DND-41 (cell line): ENCODE results near the gene MTERF4.

ENCODE experiments used
- ATAC-seq: fragments of 200-7000 bp; cut with Tn5 transposase; 3 replicates; pipeline ENCODE4 v1.9.1; 2021; ENCODE audit warnings: low read depth; ENCODE audit not compliant: insufficient read depth
- DNase-seq: peaks from one replicate; pipeline ENCODE4 v3.0.0-alpha.2; 2020
- H2AFZ ChIP-seq: 2 replicates; pipeline ENCODE4 v1.6.0; 2012; ENCODE audit warnings: low read depth, low read length
- H3K27ac ChIP-seq: 2 replicates; pipeline ENCODE4 v1.5.1; 2012; ENCODE audit warnings: low read length, inconsistent platforms
- H3K27me3 ChIP-seq: fragments of 200-600 bp; sonication (generic); 2 replicates; pipeline ENCODE4 v1.6.0; 2012; ENCODE audit warnings: low read length, mild to moderate bottlenecking, inconsistent platforms; ENCODE audit not compliant: insufficient read depth, poor library complexity
- H3K36me3 ChIP-seq: 2 replicates; pipeline ENCODE4 v1.5.1; 2012; ENCODE audit warnings: low read length, inconsistent platforms; ENCODE audit not compliant: insufficient read depth
- H3K4me1 ChIP-seq: 2 replicates; pipeline ENCODE4 v1.5.1; 2012; ENCODE audit warnings: mild to moderate bottlenecking, low read length; ENCODE audit not compliant: insufficient read depth
- H3K4me2 ChIP-seq: 2 replicates; pipeline ENCODE4 v1.6.0; 2012; ENCODE audit warnings: mild to moderate bottlenecking, moderate library complexity, low read length, inconsistent platforms; ENCODE audit not compliant: insufficient read depth
- H3K4me3 ChIP-seq, 2 experiments: fragments of 200-600 bp in 1 of 2; shearing (Covaris generic) in 1 of 2; 2 replicates each; pipeline ENCODE4 v1.5.1; 2012 to 2016; ENCODE audit warnings: inconsistent platforms in 2 of 2, low read length in 2 of 2, mild to moderate bottlenecking in 2 of 2, low read depth in 1 of 2, moderate library complexity in 1 of 2
- H3K79me2 ChIP-seq: 2 replicates; pipeline ENCODE4 v1.6.0; 2012; ENCODE audit warnings: low read length, inconsistent platforms; ENCODE audit not compliant: insufficient read depth
- H3K9ac ChIP-seq: 2 replicates; pipeline ENCODE4 v1.6.0; 2012; ENCODE audit warnings: low read depth, mild to moderate bottlenecking, inconsistent platforms, low read length, moderate library complexity
- H3K9me3 ChIP-seq: 2 replicates; pipeline ENCODE4 v1.5.1; 2012; ENCODE audit warnings: low read length, moderate library complexity, mild to moderate bottlenecking, inconsistent platforms; ENCODE audit not compliant: insufficient read depth, severe bottlenecking
- H4K20me1 ChIP-seq: 2 replicates; pipeline ENCODE4 v1.6.0; 2012; ENCODE audit warnings: low read length; ENCODE audit not compliant: insufficient read depth
- EZH2 ChIP-seq: IDR thresholded peaks from 3 replicates; pipeline ENCODE4 v1.6.1; 2012; ENCODE audit warnings: borderline replicate concordance, low read depth, mild to moderate bottlenecking, moderate library complexity, low read length, inconsistent platforms; ENCODE audit not compliant: severe bottlenecking
- TF ChIP-seq, protein P1 (sequence below): IDR thresholded peaks from 2 replicates; pipeline ENCODE4 v1.5.1; 2012; ENCODE audit warnings: borderline replicate concordance, low read length, moderate library complexity, mild to moderate bottlenecking; ENCODE audit not compliant: poor library complexity, severe bottlenecking; ENCODE audit errors: extremely low read depth

The MTERF4 gene

GRCh38 chr2:241065355-241065803, 36.7 kb downstream of the MTERF4 start:
- no peak overlapping the region for H3K4me2 ChIP-seq
- DNase-seq, result no peak
- H3K9me3 ChIP-seq, result no peaks in the 10 kb centered on the region
- H3K4me3 ChIP-seq, result no peak overlapping the region
- no peaks in the 10 kb centered on the region for H3K4me1 ChIP-seq
- ATAC-seq, result no peak
- no peaks in the 10 kb centered on the region for H3K27me3 ChIP-seq
- H3K27ac ChIP-seq, result no peak overlapping the region
- H3K79me2 ChIP-seq, result no peaks in the 10 kb centered on the region
- no peaks in the 10 kb centered on the region; the same call in none of the 2 replicates for H4K20me1 ChIP-seq
- no peaks in the 10 kb centered on the region for H3K36me3 ChIP-seq
- H2AFZ ChIP-seq, result no peak overlapping the region
- TF ChIP-seq, protein P1, sequence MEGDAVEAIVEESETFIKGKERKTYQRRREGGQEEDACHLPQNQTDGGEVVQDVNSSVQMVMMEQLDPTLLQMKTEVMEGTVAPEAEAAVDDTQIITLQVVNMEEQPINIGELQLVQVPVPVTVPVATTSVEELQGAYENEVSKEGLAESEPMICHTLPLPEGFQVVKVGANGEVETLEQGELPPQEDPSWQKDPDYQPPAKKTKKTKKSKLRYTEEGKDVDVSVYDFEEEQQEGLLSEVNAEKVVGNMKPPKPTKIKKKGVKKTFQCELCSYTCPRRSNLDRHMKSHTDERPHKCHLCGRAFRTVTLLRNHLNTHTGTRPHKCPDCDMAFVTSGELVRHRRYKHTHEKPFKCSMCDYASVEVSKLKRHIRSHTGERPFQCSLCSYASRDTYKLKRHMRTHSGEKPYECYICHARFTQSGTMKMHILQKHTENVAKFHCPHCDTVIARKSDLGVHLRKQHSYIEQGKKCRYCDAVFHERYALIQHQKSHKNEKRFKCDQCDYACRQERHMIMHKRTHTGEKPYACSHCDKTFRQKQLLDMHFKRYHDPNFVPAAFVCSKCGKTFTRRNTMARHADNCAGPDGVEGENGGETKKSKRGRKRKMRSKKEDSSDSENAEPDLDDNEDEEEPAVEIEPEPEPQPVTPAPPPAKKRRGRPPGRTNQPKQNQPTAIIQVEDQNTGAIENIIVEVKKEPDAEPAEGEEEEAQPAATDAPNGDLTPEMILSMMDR, result no peak
- TF ChIP-seq EZH2, result no peak
- H3K9ac ChIP-seq, result no peak overlapping the region

DNA sequence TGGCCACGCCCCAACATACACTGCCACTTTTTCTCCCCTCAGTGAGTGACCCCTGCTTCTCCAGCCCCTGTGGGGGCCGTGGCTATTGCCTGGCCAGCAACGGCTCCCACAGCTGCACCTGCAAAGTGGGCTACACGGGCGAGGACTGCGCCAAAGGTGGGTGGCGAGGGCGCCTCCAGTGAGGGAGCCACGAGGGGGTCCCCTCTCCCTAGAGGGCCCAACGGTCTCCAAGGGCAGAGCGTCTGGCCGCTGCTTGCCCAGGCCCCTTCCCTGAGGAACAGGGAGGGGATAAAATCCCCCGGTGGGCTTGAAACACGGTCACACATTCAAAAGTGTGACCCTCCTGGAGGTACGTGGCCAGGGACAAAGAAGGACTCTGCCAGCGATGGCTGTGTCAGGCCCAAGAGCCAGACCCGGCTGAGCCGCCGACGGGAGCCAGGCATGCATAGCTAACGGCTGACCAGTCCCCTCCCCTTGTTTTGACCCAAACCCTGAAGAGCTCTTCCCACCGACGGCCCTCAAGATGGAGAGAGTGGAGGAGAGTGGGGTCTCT, 37.2 kb downstream of the MTERF4 start:
- H3K36me3 ChIP-seq, result no peaks in the 10 kb centered on the region
- no peak overlapping the region for H3K27ac ChIP-seq
- TF ChIP-seq EZH2, result no peak
- TF ChIP-seq, protein P1, result no peak
- ATAC-seq (no peak), DNase-seq (no peak)
- no peaks in the 10 kb centered on the region for H3K4me1 ChIP-seq
- H4K20me1 ChIP-seq, result no peaks in the 10 kb centered on the region; the same call in none of the 2 replicates
- H3K9ac ChIP-seq, result no peak overlapping the region
- no peak overlapping the region for H3K4me2 ChIP-seq
- H3K4me3 ChIP-seq, result no peak overlapping the region
- H3K27me3 ChIP-seq, result no peaks in the 10 kb centered on the region
- H3K79me2 ChIP-seq, result no peaks in the 10 kb centered on the region
- no peaks in the 10 kb centered on the region for H3K9me3 ChIP-seq
- H2AFZ ChIP-seq, result no peak overlapping the region

- no peak overlapping the region for H3K4me3 ChIP-seq
- ATAC-seq, result no peak
Measured at GRCh38 chr2:241064008-241064801, 37.9 kb downstream of the MTERF4 start.

More at GRCh38 chr2:241064008-241064801, 37.9 kb downstream of the MTERF4 start:
- no peaks in the 10 kb centered on the region for H3K79me2 ChIP-seq
- no peaks in the 10 kb centered on the region; the same call in none of the 2 replicates for H4K20me1 ChIP-seq
- no peak for TF ChIP-seq EZH2
- TF ChIP-seq, protein P1, result no peak
- H3K4me1 ChIP-seq, result no peaks in the 10 kb centered on the region
- H3K27ac ChIP-seq, result no peak overlapping the region
- H3K27me3 ChIP-seq, result no peaks in the 10 kb centered on the region
- H2AFZ ChIP-seq, result no peak overlapping the region
- no peaks in the 10 kb centered on the region for H3K9me3 ChIP-seq
- no peak for DNase-seq
- H3K36me3 ChIP-seq, result no peaks in the 10 kb centered on the region
- H3K4me2 ChIP-seq, result no peak overlapping the region
- H3K9ac ChIP-seq, result no peak overlapping the region
